ENCODE results near the gene PEX10. TPM values are rescaled to one million over a fixed set of nuclear protein-coding genes. Genes with fewer than 3 reads are reported as not detected.
"Not testable (repeated sequence)": the region's sequence is repeated elsewhere in the genome, so short reads cannot be mapped to it uniquely, and the experiment has no call there.

Gene PEX10
- total RNA-seq, result 17.9 TPM

DNA sequence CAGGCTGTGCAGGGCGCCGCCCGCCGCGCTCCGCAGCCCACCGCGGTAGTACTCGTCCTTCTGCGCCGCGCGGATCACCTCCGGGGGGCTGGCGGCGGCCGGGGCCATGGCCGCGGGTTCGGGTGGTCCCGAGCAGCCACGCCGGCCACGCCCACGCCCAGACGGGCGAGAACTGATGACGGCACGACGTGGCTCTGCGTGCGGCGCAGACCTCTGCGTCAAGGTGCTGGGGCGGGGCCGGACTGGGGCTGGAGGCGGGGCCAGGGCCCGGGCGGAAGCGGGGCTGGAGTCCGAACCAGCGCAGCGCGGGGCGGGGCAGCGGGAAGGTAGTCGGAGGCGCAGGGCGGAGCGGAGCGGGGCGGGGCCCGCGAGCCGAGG, at the start of gene PEX10:
Gene PEX10, minus strand, starts transcription at position 170 of the 378 bp plus-strand sequence. Its CDS starts 62 bp downstream, at position 108.
- DNase-seq (ENCODE audit: low spot score), result peak; percentile 97

DNA sequence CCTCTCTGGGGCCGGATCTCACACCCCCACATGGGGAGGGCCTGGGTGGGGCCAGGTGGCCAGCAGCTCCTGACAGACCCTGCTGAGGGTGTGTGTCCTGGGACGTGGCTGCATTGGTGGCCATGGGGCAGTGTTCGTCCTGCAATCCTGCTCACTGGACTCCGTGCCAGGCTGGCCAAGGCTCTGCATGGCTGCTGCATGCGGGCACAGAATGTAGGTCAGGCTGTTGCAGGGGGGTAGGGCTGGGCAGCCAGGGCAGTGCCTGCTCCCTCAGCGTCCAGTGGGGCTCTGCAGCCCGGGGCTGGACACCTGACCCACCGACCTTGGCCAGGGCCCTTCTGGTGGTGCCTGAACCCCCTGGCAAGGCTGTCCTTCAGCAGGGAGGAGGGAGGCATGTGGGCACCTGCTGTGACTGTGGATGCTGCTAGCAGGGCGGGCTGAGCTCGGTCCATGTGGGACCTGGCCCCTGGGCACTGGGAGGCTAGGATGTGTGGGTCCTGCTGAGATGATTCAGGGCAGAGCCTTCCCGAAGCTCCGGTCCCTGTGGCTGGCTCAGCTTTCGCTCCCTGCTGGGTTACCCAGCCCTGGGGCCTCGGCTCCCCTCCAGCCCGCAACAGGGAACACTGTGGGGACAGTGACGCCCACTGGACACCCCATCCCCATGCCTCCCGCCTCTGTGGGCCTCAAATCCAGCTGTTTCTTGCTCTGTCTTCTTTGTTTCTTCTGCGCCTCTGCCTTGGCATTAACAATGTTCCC, 48.8 kb upstream of the PEX10 start:
- no peak for DNase-seq (ENCODE audit: low spot score)

DNA sequence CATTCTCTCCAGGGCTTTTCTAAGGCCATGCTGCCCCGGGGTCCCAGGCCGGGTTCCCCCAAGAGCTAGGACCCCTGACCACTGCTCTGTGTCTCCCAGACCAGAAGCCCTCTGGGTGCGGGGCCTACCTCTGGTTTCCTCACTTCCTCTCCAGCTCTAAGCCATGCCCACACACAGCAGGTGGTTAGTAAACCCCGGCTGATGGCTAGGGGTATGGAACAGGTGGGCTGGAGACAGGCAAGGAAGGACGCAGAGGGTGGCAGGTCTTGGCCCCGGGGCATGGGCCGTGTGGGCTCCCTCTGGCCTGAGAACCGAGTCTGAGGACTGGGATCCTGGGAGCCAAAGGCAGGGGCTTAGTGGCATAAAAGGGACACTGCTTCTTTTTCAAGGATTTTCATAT, 47.8 kb upstream of the PEX10 start:
- no peak for DNase-seq (ENCODE audit: low spot score)

DNA sequence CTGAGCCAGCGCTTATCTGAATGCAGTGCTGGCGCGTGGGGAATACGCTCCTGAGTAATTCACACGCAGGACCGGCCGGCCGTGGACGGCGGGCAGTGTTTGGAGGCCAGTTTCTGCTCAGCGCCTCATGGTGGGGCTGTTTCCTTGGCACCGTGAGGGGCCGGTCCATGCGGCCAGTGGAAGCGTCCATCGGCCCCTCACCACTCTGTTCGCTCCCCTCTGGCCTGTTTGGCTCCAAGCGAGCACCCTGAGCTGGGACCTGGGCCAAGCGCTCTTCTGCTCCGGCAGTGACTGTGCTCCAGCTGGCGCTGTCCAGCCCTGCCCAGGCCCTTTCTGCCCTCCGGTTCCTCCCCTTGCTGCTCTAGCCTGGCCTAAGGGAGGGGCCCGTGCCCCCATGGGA, 47.4 kb upstream of the PEX10 start:
- no peak for DNase-seq (ENCODE audit: low spot score)

DNA sequence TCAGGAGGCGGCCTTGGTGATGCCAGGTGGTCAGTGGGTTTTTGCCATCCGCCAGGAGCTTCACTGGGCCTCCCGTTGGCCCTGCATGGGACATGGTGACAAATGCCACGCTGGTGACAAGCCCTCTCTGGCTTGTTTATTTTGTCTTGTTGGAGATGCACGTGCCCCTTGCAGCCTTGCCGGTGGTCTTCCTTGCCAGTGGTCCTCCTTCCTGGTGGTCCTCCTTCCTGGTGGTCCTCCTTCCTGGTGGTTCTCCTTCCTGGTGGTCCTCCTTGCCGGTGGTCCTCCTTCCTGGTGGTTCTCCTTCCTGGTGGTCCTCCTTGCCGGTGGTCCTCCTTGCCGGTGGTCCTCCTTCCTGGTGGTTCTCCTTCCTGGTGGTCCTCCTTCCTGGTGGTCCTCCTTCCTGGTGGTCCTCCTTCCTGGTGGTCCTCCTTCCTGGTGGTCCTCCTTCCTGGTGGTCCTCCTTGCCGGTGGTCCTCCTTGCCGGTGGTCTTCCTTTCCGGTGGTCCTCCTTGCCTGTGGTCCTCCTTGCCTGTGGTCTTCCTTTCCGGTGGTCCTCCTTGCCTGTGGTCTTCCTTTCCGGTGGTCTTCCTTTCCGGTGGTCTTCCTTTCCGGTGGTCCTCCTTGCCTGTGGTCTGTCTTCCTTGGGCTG, 46.9 kb upstream of the PEX10 start:
- not testable (repeated sequence) for DNase-seq (ENCODE audit: low spot score)

DNA sequence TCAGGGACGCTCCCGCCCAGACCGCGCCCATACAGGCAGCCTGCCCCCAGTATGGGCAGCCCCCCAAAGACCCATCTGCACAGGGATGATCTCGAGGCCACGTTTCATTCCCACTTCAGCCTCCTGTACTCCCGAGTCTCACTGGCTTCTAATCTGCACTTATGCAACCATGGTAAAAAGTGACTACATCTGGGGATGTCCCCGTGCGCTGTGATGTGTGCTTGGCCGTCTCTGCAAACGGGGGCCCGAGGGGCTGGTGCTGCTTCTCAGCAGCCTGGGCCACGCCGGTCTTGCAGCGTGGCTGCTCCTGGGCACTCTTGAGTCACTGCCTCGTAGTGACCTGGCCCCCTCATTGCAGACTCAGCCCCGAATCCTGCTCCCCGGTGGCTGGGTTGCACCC, 46.3 kb upstream of the PEX10 start:
- no peak for DNase-seq (ENCODE audit: low spot score)

DNA sequence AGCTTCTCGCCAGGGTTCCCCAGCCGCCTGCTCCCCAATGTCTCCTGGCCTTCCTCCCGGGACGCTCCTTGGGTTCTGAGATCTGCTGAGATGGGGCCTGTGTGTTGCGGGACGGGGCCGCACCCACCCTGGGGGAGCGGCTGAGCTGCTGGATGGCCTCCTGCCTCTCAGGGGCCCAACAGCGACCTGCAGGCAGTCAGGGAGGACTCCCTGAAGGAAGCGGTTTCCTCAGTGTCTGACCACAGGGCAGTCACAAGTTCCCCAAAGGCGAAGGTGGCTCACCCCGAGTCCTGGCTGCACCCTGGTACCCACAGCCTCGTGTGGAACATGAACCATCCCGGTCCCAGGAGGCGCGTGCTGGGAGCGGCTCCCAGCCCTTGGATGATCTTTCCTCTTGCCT, 45.1 kb upstream of the PEX10 start:
- no peak for DNase-seq (ENCODE audit: low spot score)

DNA sequence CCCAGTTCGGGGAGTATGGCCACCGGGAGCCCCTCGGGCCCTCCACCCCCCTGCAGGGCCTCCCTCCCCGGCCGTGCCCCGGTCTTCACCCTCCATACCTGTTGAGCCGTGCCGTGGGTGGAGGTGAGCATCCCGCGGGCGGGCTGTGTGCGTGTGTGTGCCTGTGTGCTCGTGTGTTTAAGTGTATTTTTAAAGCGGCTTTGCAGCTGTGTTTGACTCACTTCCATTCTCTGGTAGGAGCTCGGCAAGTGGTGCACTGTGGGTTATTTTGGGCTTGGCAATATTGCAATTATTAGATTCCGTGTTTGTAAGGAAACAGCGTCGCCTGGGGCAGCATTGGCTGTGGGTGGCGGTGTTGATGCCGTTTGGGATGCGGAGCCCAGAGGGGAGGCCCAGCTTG, 43.4 kb upstream of the PEX10 start:
- DNase-seq (ENCODE audit: low spot score), result no peak

DNA sequence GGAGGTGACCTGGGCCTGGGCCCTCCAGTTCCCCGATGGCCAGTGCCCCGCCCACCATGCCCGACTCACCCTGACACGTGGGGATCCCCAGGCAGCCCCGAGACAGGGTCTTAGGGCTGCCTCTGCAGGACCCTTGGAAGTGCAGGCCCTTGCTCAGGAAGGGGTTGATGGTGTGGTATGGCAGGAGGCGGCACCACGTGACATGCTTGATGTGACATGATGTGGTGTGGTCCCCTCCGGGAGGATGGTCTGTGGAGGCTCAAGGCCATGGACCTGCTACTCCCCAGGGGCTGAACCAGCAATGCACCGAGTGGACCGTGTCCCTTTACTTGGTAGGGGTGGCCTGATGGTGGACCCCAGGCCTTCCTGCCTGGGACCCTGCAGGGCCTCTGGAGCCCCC, 41.9 kb upstream of the PEX10 start:
- DNase-seq (ENCODE audit: low spot score), result no peak

DNA sequence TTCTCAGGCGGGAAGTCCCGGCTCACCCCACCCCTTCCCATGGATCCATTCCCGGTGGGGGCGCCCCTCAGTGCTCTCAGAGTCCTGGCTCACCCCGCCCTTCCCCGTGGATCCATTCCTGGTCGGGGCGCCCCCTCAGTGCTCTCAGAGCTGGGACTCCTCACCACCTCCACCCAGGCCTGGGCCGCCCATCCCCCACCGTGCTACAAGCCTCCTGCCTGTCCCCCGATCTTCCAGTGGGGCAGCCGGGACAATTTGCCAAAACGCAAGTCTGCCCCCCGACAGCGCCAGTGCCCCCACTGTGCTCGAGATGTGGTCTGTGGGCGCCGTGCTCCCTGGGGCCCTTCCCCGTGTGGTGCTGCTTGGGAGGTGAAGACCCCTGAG, 40.6 kb upstream of the PEX10 start:
- DNase-seq (ENCODE audit: low spot score), result no peak

DNA sequence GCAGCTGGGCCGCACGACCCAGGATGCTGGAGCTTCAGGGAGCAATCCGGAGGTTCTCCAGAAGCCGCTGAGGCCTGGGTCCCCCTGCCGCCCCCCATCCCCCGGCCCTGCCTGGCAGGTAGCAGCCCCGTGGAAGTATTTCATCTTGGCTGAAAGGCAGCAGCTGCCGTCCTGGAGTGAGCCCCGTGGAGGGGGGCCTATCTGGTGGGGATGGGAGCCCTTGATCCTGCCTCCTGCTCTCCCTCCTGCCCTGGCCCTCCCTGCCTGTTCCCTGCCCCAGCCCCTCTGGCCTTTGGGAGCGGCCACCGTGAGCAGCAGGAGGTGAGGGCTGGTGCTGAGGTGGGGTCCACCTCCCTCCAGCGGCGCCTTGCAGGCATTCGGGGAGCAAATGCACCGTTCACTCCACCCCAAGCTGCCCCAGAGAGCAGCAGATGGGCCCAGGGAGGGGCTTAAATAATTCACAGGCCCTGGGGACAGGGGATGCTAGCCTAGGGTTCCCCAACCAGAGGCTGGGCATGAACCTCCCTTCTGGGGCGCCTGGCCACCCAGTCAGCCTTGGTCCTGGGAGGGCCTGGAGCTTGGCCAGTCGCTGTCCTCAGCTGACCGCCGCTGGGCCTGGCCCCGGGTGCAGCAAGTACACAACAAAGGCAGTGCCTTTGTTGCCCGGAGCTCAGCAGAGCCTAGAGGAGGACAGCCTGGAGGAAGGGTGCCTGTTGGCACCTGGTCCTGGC, 40.0 kb upstream of the PEX10 start:
- DNase-seq (ENCODE audit: low spot score), result no peak

DNA sequence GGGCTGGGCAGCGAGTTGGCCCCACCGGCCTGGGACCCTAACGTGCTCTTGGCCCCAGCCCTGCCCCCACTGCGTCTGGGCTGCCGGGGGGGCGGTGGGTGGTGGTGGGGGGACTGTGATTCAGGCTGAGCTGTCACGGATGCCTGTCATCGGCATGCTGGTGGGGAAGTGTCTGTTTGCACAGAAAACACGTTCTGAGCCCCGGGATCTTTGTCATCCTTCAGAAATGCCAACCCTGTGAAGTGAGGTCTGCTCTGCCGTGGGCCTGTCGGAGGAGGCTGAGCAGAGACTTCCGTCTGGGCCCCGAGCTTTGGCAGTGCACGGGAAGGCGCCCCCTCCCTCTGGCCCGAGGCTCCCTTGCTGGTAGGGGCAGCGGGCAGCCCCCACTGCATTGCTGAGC, 39.4 kb upstream of the PEX10 start:
- DNase-seq (ENCODE audit: low spot score), result no peak

DNA sequence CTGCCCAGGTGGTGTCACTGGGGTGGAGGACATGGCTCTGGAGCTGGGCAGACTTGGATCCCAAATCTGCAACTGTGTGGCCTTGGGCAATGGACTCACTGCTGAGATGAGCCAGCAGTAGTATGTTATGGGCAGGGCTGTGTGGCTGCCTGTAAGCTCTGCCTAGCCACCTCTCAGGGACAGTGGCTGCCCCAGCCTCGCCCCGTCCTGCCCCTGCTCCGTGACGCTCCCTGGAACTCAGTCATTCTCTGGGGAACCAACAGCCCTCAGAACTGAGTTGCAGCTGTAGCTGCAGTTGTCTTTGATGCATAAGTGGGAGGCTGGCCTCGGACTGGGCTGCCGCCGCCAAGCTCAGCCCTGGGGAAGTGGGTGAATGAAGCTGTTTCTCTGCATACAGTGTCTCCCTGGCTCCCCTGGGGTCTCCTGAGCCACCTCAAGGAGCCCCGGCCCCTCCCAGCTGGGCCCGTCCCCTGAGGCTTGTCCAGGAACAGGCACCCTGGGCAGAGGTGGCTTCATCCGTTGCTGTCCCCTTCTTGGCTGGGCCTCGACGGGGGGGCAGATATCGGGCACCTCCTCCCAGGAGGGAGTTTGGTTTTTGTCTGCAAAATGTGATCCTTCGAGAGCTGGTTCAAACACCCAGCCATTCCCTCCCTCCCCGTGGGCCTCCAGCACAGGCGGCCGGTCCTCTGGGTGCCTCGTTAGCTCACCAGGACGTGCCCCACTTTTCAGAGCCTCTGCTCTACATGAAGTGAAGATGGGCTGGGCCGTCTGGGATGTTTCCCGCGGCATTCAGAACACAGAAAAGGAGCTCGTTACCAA, 37.5 kb upstream of the PEX10 start:
- DNase-seq (ENCODE audit: low spot score), result no peak

DNA sequence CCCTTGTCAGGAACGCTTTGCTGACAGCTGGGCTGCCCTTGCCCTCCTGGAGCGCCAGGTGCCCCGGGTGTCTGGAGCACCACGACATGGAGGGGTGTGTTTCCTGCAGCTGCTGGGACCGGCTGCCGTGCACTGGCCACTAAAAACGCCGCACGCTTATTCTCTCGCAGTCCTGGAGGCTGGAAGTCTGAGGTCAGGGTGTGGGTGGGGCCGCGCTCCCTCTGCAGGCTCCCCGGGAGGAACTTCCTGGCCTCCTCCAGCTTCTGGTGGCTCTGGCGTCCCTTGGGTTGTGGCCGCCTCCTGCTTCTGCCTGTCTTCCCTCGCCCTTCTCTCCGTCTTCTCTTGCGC, 35.7 kb upstream of the PEX10 start:
- DNase-seq (ENCODE audit: low spot score), result no peak

DNA sequence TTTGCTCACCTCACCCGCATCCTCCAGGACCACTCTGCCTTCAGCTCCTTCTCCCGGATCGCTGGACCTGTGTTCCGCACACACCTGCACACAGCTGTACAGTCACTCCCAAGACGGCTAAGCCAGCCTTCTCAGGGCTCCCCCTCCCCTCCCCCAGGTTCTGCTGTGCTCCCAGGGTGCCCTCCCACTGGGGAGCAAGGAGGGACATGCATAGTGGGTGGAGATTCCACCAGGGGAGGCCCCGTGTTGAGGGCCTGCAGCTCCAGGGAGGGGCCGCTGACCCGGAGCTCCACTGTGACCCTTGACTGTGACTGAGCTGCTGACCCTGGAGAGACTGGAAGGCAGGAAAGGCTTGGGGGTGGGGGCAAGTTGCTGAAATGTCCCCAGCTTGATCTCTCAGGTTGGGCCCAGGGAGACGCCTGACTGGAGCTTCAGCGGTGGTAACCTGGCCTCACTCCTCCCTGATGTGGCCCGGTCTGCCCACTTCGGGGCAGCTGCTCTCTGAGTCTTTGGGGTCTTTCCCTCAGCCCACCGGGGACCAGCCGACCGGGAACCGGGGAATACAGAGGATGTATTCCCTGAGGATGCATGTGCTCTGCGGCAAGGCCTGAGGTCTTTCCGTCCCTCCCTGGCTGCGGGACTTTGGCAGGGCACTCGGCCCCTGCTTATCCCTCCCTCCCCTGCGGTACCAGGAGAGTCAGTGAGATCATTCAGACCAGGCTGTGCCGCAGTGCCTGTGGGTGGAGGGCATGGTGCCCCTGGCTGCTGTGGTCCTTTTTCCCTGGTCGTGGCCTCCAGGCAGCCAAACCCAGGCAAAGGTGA, 35.1 kb upstream of the PEX10 start:
- DNase-seq (ENCODE audit: low spot score), result no peak

DNA sequence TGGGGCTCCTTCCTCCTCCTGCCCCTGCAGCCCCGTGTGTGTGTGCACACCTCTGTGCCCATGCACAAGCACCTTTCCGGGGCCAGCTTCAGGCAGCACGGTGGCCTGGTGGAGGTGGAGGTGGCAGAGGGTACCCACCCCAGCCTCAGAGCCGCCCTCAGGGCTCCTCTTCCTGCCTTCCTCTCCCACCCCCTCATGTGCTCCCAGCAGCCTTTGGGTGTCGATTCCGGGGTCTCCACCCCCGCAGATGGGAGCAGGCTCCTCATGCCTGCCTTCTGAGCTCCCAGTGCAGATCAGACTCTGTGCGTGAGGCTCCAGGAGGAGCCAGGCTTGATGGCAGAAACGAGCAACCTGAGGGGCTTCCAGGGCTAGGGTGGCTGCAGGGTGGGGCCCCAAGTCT, 34.5 kb upstream of the PEX10 start:
- DNase-seq (ENCODE audit: low spot score), result no peak

DNA sequence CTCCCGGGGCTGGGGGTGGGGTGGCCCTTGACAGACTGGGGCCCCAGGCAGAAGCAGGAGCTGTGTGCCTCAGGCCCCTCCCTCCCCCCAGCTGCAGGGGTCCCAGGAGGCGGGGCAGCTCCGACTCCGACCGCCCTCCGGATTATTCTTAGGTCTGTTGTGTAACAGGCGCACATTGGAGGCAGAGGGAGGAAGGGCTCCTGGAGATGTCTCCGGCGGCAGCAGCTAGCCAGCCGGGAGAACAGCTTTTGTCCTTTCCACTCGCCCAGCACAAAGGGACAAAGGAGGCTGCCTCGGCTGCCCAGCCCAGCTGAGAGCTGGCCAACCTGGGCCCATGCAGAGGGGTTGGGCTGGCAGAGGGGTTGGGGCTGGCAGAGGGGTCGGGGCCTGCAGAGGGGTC, 34.0 kb upstream of the PEX10 start:
- DNase-seq (ENCODE audit: low spot score), result no peak

DNA sequence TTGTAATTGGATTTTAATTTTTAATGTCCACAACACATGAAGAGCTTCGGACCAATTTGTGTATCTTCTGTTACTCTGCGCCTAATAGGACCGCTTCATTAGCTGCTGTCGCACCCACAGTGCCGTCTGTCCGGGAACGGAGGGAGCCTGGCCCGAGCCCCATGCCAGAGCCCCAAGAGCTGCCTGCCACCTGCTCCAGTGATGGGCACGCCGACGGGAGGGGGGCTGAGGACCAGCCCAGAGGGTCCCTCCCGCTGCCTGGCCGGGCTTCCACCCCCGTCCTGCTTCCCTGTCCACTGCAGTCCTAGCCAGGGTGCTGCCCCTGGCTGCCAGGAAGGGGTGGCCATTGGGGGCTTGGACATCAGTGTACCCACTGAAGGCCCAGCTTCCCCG, 33.5 kb upstream of the PEX10 start:
- DNase-seq (ENCODE audit: low spot score), result no peak

DNA sequence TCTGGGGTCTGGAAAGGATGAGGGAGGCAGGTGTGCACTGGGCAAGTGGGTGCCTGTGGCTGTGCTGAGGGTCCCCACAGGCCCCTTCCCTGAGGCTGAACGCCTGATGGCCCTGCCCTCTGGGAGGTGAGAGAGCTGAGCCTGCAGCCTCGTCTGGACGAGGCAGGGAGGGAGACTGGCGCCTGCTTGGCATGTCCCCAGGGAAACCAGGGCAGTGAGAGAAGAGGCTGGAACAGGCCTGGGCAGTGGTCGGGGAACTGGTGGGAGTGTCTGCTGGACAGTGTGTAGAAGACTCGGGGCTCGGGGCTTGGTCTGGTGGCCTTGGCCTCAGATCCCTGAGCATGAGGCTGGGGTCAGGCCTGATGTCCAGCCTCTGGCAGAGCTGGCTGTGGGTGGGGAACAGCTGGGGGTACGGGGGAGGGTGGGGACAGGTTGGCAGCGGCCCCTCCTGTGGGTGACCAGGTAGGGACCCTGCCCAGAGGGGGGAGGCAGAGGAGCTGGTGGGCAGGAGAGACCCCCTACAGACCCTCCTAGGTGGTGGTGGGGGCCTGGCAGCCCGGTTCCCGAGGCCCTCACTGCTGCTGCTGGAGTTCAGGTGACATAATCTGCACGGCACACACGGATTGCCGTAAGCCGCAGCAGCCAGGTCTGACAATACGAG, 32.9 kb upstream of the PEX10 start:
- DNase-seq (ENCODE audit: low spot score), result no peak

DNA sequence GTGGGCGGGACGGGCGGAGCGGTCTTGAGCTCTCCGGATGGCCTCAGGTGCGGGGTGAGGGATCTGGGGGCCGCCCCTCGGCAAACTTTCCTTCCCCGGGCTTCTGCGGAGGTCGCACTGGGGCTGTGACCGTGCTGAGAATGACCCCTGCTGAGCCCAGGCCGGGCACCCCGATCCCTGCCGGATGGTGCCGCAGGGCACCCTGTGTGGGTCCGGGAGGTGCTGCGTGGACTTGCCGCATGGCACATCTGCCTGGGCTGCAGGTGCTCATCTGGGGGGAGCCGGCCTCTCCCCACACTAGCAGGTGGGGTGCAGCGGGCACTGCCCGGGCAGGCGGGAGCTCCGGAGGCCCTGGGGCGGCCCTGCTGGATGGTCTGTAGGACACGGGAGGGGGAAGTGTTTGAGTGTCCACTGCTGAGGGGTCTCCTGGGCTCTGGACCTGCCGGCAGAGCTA, 31.8 kb upstream of the PEX10 start:
- DNase-seq (ENCODE audit: low spot score), result no peak
